ENCODE measurements around the gene KLF6. TPM values are rescaled to one million over a fixed set of nuclear protein-coding genes. Genes with fewer than 3 reads are reported as not detected.

Gene KLF6
- total RNA-seq, 1 experiment from 2014 or later = 27.9 TPM

- no peak for TF ChIP-seq ARID4B (CRISPR knock-in tag; IDR thresholded peaks at IDR 0.05; ENCODE audit: borderline replicate concordance)
- TF ChIP-seq ZNF512 (CRISPR knock-in tag; IDR thresholded peaks at IDR 0.05; ENCODE audit: borderline replicate concordance) = no peak
- TF ChIP-seq MAX (CRISPR knock-in tag; IDR thresholded peaks at IDR 0.05) = no peak
These were observed 26.5 kb downstream of the KLF6 start (continued) for GRCh38 chr10:3758491-3758970.

- Mint-ChIP-seq H3K36me3 (no peaks in the 10 kb centered on the region), H3K27me3 (ENCODE audit: low read depth) (peaks cover 2% of the 10 kb centered on the region), H3K9me3 (no peaks in the 10 kb centered on the region), H3K27ac (no peak overlapping the region), H3K4me3 (no peak overlapping the region), H3K4me1 (peaks cover 21% of the 10 kb centered on the region)
- POLR2A ChIA-PET = no interaction called here
- no peak for DNase-seq (ENCODE audit: low spot score)
- CTCF ChIA-PET = no interaction called here
- ATAC-seq = no peak
- TF ChIP-seq CREM (CRISPR knock-in tag; IDR thresholded peaks at IDR 0.05) (no peak), MYBL2 (CRISPR knock-in tag; IDR thresholded peaks at IDR 0.05) (no peak), ESRRA (CRISPR knock-in tag; IDR thresholded peaks at IDR 0.05; ENCODE audit: borderline replicate concordance) (no peak), ZBTB21 (CRISPR knock-in tag; IDR thresholded peaks at IDR 0.05; ENCODE audit: borderline replicate concordance) (no peak), JUN (CRISPR knock-in tag; IDR thresholded peaks at IDR 0.05) (no peak), FOXP4 (CRISPR knock-in tag; IDR thresholded peaks at IDR 0.05) (no peak), ZNF532 (CRISPR knock-in tag; IDR thresholded peaks at IDR 0.05; ENCODE audit: borderline replicate concordance) (no peak), ATF6 (CRISPR knock-in tag; IDR thresholded peaks at IDR 0.05) (no peak), PRDM15 (CRISPR knock-in tag; IDR thresholded peaks at IDR 0.05) (no peak), ZBTB43 (CRISPR knock-in tag; IDR thresholded peaks at IDR 0.05) (no peak)
These were observed 27.1 kb downstream of the KLF6 start for GRCh38 chr10:3757638-3758490.
